Fibroblast of the aortic adventitia (primary cell): Measurements from ENCODE around the gene DCDC2. TPM values are rescaled to one million over a fixed set of nuclear protein-coding genes. Genes with fewer than 3 reads are reported as not detected.
A peak's percentile ranks its signal among the peaks of the same experiment; 100 is the strongest.

Source experiments
- DNase-seq: peaks from one replicate; pipeline ENCODE4 v3.0.0-alpha.2; 2010; ENCODE audit warnings: low read depth
- H3K4me3 ChIP-seq: 2 replicates; pipeline ENCODE4 v1.5.1; 2011; ENCODE audit warnings: low read depth, mild to moderate bottlenecking, control low read depth, low read length, moderate library complexity
- CTCF ChIP-seq: IDR thresholded peaks from 2 replicates; pipeline ENCODE4 v1.5.1; 2011; ENCODE audit warnings: mild to moderate bottlenecking, low read length, control low read depth, inconsistent platforms; ENCODE audit not compliant: insufficient read depth
- total RNA-seq: library from RNA; depleted of rRNA; stranded (reverse); fragments of >200 nt; gene quantifications from 2 replicates; pipeline ENCODE4 v1.2.3, GENCODE V29; 2012; ENCODE audit warnings: low replicate concordance

The DCDC2 gene
- total RNA-seq, 1 donor = not detected

GRCh38 chr6:24139639-24140038, 218.2 kb downstream of the DCDC2 start:
- no peak overlapping the region for H3K4me3 ChIP-seq
- no peak for DNase-seq
- no peak for TF ChIP-seq CTCF

GRCh38 chr6:24139080-24139479, 218.8 kb downstream of the DCDC2 start:
- H3K4me3 ChIP-seq = no peak overlapping the region
- TF ChIP-seq CTCF = no peak
- DNase-seq = no peak

GRCh38 chr6:24131751-24132150, 226.1 kb downstream of the DCDC2 start:
- DNase-seq = no peak
- H3K4me3 ChIP-seq = no peak overlapping the region
- no peak for TF ChIP-seq CTCF

- no peak for DNase-seq
- H3K4me3 ChIP-seq = no peak overlapping the region
- no peak for TF ChIP-seq CTCF
Measured at GRCh38 chr6:24127316-24127715, 230.5 kb downstream of the DCDC2 start.

- DNase-seq = peak; percentile 15
- TF ChIP-seq CTCF = no peak
- no peak overlapping the region for H3K4me3 ChIP-seq
Measured at GRCh38 chr6:24126586-24127192, 231.2 kb downstream of the DCDC2 start.

- TF ChIP-seq CTCF = no peak
- H3K4me3 ChIP-seq = no peak within 1 kb of the TSS
- no peak for DNase-seq
Measured at GRCh38 chr6:24125980-24126379, 231.9 kb downstream of the DCDC2 start, which contains the start of gene NRSN1. Gene NRSN1 (plus strand): TSS chr6:24126215. CDS start chr6:24134328, 8,113 bp downstream.

GRCh38 chr6:24122139-24122538, 235.7 kb downstream of the DCDC2 start:
- DNase-seq = no peak
- no peak overlapping the region for H3K4me3 ChIP-seq
- TF ChIP-seq CTCF = no peak
